AG08396 (cell line): ENCODE measurements around the gene IL3RA.
"Not testable (repeated sequence)": the region's sequence is repeated elsewhere in the genome, so short reads cannot be mapped to it uniquely, and the experiment has no call there.

Experiments
- DNase-seq: peaks from one replicate; pipeline ENCODE4 v3.0.0; 2012; ENCODE audit warnings: low spot score, mixed read lengths

The IL3RA gene

GRCh38 chrX:1425381-1425780 is 88.8 kb downstream of the IL3RA start:
- no peak for DNase-seq

- not testable (repeated sequence) for DNase-seq
These were observed 89.7 kb downstream of the IL3RA start for GRCh38 chrX:1426321-1426720.

GRCh38 chrX:1427756-1428155 is 91.2 kb downstream of the IL3RA start:
- no peak for DNase-seq

- no peak for DNase-seq
These were observed 93.9 kb downstream of the IL3RA start for GRCh38 chrX:1430451-1430850.
